ENCODE results near the gene UXS1. TPM values are rescaled to one million over a fixed set of nuclear protein-coding genes. Genes with fewer than 3 reads are reported as not detected.

Gene UXS1
- total RNA-seq, 1 experiment from 2014 or later, result 46.3 TPM

DNA sequence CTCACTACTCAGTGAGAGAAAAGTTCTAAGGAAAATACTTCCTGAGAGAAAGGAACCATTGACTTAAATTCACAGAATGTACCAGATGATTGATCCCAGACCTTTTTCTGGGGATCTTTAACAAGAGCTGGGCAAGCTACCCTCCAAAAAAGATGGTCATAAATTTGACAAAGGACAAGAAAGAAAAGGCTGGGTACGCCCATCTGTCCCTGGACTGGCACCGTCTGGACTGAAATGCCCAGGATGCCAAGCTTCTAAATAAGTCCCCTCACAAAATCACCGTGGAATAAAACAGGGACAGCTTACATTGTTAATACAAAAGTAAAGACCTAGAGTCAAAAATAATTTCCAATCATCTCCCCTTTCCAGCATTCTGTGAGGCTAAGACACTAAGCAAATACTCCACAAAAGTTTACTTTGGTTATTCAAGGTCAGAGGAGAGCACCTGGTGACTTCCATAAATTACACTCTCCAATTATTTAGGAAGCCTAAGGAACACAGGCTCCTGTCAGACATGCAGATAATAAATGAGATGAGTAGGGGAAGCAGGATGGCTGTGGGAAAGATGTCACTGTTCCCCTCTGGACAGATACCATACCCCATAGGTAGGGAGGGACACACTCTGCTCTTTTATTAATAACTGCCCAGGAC, 69.9 kb downstream of the UXS1 start:
- no peak overlapping the region for H4K8ac ChIP-seq (replicated peaks; ENCODE audit: insufficient read length, low read depth, low read length)
- WGBS (ENCODE audit: extremely low coverage, insufficient read length, low lambda C conversion rate), result no CpG with 5 or more reads among the region's 3 CpGs

More for the DNA sequence above, 69.9 kb downstream of the UXS1 start:
- Mint-ChIP-seq H3K27me3 (ENCODE audit: low read depth) (no peaks in the 10 kb centered on the region), H3K36me3 (ENCODE audit: insufficient read depth in 1 of 3, low read depth in 3 of 3) (peaks cover 14 to 66% (median 49%) of the 10 kb centered on the region in 3 experiments; a peak in 6 of 7 replicates), H3K27ac (peak overlapping the region in 1 of 3 experiments; percentile 52; a peak in 1 of 7 replicates), H3K4me3 (no peak overlapping the region), H3K4me1 (peaks cover 4 to 8% of the 10 kb centered on the region in 2 experiments), H3K9me3 (no peaks in the 10 kb centered on the region)
- Histone ChIP-seq H3K23me2 (ENCODE audit: insufficient read length, low read depth, low read length, poor library complexity, severe bottlenecking) (no peaks in the 10 kb centered on the region), H3K27me3 (ENCODE audit: insufficient read depth, low read length) (no peaks in the 10 kb centered on the region), H4K20me1 (ENCODE audit: control insufficient read depth, insufficient read depth, insufficient read length) (no peaks in the 10 kb centered on the region), H3K56ac (ENCODE audit: insufficient read length, low read depth, low read length) (no peak overlapping the region), H4K5ac (ENCODE audit: insufficient read length, low read depth, low read length) (no peak overlapping the region), H2BK15ac (ENCODE audit: low read depth, low read length) (no peak overlapping the region), H3K9me3 (ENCODE audit: control insufficient read depth, low read depth, low read length) (no peaks in the 10 kb centered on the region), H2BK12ac (ENCODE audit: insufficient read length, low read depth, low read length) (no peak overlapping the region), H3K4ac (ENCODE audit: low read depth, low read length) (no peak overlapping the region), H3T11ph (ENCODE audit: low read length) (no peak overlapping the region), H3K9ac (ENCODE audit: extremely low read depth, insufficient read length, low read length) (no peak overlapping the region), H2AK5ac (ENCODE audit: insufficient read length, low read length) (no peak overlapping the region), H3K23ac (ENCODE audit: insufficient read length, low read depth, low read length) (no peak overlapping the region), H3K27ac (ENCODE audit: insufficient read length, low read depth, low read length) (no peak overlapping the region), H3K79me1 (ENCODE audit: insufficient read depth, low read depth, low read length, poor library complexity, severe bottlenecking) (peaks cover 6% of the 10 kb centered on the region), H2BK5ac (ENCODE audit: insufficient read length, low read length) (no peak overlapping the region), H4K91ac (ENCODE audit: insufficient read length, low read depth, low read length) (no peak overlapping the region), H2AFZ (ENCODE audit: low read length) (no peak overlapping the region), H3K4me1 (ENCODE audit: insufficient read depth, low read length) (no peaks in the 10 kb centered on the region), H3K4me2 (ENCODE audit: insufficient read depth, insufficient read length, low read length) (no peak overlapping the region), H3K18ac (ENCODE audit: insufficient read length, low read depth, low read length) (no peak overlapping the region), H3K79me2 (ENCODE audit: insufficient read depth, low read length) (no peaks in the 10 kb centered on the region; the same call in 1 of the 2 replicates), H3K14ac (ENCODE audit: insufficient read depth, low read length) (no peak overlapping the region), H2BK120ac (ENCODE audit: low read depth, low read length, poor library complexity, severe bottlenecking) (no peak overlapping the region), H2BK20ac (ENCODE audit: low read depth, low read length, poor library complexity, severe bottlenecking) (no peak overlapping the region)
- no peak for DNase-seq
- TF ChIP-seq CTCF (conservative IDR thresholded peaks at IDR 0.05), result no peak
